GM18867 (cell line): Measurements from ENCODE around the gene OGFR.

Experiments used
- ATAC-seq: cut with Tn5 transposase; IDR thresholded peaks from one replicate; pipeline ENCODE4 v1.9.1; 2021; ENCODE audit warnings: mild to moderate bottlenecking, moderate library complexity; ENCODE audit not compliant: unreplicated experiment

The OGFR gene

DNA sequence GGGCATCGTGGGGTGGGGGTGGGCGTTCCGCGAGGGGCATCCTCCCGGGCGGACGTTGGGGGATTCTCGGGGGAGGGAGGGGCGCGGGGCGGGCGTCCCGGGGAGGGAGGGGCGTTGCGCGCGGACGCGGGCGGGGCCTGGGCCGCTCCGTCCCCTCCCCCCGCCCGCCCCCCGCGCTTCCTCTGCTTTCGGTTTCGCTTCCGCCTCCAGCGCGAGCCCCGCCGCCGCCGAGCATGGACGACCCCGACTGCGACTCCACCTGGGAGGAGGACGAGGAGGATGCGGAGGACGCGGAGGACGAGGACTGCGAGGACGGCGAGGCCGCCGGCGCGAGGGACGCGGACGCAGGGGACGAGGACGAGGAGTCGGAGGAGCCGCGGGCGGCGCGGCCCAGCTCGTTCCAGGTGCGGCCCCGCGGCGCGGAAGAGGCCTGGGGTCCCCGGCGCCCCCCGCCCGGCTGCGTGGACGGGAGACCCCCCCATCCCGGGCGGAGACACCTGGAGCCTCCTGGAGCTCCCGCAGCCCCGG, at the start of gene OGFR:
Gene OGFR (plus strand): TSS at position 209 of the 528 bp plus-strand sequence. CDS start 25 bp downstream, at position 234.
- ATAC-seq: peak; percentile 44

- ATAC-seq: no peak
These were observed 49.7 kb upstream of the OGFR start for GRCh38 chr20:62754991-62755356.

- ATAC-seq: no peak
These were observed 48.6 kb upstream of the OGFR start for GRCh38 chr20:62755817-62756724.

DNA sequence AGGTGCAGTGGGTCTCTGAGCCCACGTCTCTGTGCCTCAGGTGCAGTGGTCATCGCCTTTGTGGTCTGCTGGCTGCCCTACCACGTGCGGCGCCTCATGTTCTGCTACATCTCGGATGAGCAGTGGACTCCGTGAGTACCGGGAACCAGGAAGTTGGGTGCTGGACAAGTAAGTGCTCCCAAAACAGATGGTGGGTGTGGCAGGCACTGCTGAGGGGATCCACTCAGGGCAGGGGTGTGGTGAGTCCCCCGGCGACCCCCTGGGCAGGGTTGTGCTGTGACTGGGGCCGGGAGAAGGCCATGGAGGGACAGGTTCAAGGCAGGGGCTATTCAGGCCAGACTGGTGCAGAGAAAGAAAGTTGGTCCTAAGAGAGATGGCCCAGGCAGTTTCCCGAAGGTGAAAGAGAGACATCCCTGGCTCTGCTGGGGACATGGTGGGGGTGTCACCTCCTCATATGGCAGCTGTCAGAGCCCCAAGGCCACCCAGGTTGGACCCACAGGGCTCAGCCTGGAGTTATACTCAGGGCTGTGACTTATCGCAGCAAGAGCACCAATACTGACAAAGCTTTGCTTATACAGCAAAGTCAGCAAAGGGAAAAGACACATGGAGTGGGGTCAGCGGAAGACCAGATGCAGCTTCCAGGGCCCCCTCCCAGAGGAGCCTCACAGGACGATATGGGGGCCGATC, 46.3 kb upstream of the OGFR start:
- no peak for ATAC-seq

GRCh38 chr20:62759981-62760431, 44.6 kb upstream of the OGFR start:
- no peak for ATAC-seq

GRCh38 chr20:62760471-62760855, 44.2 kb upstream of the OGFR start:
- ATAC-seq: no peak

- ATAC-seq: no peak
These were observed 43.5 kb upstream of the OGFR start for GRCh38 chr20:62760856-62761758.

DNA sequence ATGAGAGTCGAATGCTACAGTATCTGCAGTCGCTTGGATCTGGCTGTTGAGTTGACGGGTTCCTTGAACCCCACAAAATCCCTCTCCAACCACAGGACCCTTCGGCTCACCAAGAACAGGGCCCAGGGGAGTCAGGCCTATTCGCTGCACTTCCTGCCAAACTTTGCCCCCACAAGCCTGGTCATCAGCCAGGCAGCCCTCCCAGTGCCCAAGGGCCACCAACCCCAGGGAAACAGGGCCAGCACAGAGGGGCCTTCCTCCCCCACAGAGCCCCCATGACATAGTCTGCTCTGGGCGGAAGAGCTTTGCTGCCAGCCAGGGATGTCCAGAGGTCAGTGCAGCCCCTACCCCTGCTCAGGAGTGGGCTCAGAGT, 42.9 kb upstream of the OGFR start:
- ATAC-seq: no peak

DNA sequence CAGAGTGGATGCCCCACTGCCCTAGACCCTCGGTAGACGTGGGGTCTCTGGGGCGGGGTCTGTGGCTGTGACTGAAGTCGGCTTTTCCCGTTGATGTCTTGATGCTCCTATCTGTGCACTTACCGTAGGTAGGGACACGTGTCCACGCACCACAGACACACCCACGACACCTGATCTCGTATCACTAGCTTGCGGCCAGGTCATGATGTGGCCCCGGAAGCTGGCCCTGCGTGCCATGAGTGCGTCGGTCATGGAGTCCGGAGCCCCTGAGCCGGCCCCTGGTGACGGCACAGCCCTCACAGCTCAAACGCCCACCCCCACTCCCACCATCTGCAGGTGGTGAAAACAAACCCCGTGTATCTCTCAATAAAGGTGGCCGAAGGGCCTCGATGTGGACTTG, 42.3 kb upstream of the OGFR start:
- ATAC-seq: no peak

- ATAC-seq: no peak
These were observed 41.8 kb upstream of the OGFR start for GRCh38 chr20:62762801-62763368.

DNA sequence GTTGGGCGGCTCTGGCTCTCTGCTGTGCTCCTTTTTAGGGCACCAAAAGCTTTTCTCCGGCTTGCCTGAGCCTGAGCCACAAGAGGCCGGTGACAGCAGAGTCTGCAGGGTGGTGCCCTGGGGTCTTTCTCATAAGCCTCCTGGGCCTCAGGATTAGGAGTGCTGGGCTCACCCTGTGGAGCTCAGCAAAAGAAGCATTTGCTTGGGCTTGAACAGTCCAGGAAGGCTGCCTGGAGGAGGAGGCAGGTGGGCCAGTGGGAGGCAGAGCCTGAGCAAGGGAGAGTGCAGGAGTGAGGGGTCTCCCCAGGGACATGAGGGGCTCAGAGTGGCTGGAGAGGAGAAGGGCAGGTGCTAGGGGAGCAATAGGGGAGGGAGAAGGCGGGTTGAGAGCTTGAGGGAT, 41.2 kb upstream of the OGFR start:
- no peak for ATAC-seq

DNA sequence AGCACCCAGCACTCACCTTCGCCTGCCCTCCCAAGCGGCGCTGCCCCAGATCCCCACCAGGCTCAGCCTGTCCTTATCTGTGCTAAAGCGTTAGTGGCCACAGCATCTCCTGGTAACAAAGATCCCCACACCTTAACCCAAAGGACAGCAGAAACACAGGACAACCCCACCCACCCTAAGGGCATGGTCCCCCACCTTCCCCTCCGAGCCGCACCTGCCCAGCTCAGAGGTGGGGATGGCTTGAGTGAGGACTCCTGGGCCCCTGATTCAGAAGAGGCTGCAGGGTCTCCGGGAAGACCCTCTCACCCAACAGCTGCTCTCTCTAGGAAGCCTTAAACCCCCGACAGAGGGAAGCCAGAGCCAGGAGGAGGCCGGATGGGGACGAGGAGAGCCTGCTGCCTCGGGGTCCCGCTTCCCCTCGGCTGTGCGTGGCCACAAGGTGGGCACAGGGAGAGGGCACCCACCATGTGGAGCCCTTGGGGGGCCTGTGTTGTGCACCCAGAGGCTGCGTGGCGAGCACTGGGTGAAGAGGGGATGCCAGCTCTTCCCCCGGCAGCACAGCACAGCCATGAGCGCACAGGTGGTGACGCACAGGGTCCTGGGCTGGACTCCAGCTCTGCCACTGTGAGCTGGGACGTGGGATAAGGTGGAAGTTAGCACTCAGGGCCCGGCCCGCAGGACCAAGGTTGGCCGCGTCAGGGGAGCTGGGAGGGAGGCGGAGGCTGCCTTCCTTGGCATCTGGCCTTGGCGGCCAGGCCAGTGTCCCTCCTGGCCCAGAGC, 40.3 kb upstream of the OGFR start:
- no peak for ATAC-seq

DNA sequence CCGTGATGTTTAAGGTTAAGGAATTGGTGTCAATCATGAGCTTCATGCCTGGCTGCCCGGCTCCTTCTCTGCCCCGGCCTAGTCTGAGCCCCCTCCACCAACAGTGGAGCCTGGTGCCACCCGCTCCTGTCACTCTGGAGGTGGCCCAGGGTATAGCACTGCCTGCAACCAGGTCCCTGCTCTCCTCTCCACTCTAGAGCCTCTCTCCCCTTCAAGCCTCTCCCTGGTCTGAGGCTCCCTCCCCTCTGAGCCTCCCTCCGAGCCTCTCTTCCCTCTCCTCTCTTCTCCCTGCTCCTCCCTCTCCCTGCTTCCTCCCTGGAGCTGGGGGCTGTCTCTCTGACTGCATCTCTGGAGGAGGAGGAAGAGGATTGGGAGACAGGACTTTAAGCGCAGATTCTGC, 39.6 kb upstream of the OGFR start:
- no peak for ATAC-seq

DNA sequence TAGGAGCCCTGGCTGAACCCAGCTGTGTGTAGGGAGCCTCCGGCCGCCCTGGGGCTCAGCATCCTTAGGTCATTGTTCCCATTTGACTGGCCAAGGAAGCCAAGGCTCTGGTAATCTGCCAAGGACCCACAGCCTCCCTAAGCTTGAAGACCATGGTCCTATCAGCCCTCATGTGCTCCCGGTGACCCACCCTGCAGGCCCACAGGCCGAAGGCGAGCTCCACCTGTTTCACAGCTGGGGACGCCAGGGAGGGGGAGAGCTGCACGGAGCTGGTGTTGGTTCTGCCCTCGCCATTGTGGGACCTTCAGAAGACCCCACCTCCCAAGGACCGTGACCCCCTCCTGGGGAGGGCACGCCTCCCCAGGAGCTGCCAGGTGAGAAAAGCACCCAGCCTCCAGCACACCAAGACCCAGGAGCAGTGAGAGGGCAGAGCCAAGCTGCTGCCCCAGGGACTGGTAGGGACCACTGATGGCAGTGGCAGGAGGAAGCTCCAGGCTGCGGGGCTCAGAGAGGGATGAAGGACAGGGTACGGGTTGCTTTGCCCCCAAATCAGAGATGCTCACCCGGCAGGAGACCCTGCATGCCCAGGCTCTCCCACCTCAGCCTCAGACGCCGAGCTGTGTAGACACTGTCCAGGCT, 39.1 kb upstream of the OGFR start:
- no peak for ATAC-seq

DNA sequence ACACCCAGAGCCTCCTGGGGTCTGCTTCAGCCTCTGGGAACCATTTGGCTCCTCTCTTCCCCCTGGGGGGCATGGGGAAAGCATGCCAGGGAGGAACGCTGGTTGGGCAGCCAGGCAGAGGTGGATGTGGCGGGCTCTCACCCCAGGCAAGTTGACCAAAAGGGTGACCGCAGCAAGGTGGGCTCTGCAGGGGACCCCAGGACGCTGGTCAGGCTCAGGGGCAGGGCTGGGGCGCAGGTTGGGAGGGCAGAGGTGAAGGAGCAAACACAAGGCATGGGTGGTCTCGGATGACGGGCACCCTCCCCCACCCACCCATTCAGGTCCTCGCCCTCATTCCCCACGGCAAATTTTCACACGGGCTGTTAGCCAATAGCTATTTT, 38.6 kb upstream of the OGFR start:
- no peak for ATAC-seq

DNA sequence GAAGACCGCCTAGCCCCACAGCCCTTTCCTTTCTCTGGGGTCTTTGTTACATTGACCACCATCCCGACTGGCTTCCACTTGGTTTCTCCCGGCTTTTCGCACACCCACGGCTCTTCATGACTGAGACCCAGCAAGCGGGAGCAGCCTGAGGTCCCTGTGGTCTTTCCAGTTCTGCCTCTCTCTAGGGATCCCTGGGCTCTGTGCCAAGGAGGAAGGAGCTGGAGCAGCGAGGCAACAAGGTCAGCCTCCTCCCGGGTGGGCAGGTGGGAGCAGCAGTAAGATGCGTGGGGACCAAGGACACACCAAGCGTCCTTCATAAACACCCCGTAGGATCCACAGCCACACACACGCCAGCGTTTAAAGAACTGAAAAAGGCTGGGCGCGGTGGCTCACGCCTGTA, 37.9 kb upstream of the OGFR start:
- no peak for ATAC-seq

DNA sequence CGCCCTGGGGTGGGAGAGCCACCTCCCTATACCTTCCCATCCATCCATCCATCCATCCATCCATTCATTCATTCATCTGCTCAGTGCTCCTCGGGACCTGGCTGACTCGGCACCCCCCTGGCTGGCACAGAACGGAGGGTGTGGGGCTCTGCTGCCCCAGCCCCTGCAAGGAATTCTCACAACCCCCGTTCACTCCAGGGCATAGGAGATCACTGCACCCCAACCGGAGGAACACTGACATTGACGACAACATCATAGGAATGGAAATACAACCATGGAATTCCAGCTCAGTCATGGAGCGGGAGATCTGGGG, 36.4 kb upstream of the OGFR start:
- no peak for ATAC-seq

DNA sequence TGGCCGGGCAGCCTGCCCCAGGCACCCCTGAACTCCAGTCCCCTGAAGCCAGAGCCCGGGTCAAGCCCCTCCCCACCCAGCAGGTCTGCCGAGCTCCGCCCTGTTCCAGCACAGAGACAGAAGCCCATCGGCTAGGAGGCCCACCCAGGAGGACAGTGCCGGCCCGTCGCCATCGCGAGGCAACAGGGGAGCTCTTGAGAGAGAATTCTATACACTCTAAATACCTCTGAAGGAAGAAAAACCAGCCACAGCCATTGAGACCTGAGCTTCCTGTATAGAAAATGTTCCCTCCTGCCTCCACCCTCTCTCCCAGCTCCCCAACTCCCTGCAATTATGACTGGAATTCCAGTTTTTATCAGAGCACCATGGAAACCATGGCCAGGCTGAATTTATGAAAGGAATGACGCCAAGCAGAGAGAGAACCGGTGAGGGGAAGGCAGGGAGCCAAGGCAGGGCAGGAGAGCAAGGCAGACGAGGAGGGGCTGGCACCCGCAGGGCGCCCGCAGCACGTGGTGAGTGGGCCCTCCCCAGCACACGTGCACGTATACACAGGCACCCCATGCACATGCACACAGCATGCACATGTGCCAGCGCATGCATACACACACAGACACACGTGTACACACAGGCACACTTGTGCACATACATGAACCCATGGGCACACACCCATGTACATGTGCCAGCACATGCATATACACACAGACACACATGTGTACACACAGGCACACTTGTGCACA, 35.9 kb upstream of the OGFR start:
- ATAC-seq: no peak
